ENCODE data around the gene IGF2R. TPM values are rescaled to one million over a fixed set of nuclear protein-coding genes. Genes with fewer than 3 reads are reported as not detected.
A peak's percentile ranks its signal among the peaks of the same experiment; 100 is the strongest.

The IGF2R gene
- total and polyA plus RNA-seq, 2 of the 13 experiments (the other 11 are each of a cell fraction or from before 2014, with no cell fraction given) = 38.3 to 70.0 TPM

DNA sequence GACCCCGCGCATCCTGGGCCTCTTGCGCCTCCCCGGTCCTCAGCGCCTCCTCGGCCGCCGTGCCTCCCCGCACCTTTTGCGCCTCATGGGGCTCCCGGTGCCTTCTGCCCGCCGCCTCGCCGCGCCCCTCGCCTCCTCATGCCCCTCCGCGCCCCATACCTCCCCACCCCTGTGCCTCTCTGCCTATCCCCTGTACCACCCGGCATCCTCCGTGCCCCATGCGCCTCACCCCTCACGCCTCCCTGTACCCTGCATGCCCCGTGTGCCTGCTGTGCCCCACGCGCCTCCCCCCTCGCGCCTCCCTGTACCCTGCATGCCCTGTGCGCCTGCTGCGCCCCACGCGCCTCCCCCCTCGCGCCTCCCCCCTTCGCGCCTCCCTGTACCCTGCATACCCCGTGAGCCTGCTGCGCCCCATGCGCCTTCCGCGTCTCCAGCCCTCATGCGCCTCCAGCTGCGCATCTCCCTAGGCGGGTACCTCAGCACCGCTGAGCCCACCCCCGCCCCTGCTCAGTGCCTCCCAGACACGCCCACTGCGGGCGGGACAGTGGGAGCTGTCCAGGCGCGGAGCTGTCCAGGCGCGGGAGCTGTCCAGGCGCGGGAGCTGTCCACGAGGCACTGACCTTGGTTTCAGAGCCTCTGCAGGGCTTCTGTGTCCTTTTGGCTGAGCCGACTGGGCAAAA, 37.1 kb downstream of the IGF2R start (continued):
- TF ChIP-seq RBM22 (optimal IDR thresholded peaks at IDR 0.05; ENCODE audit: low read length) = peak; percentile 39
- TF ChIP-seq, protein P1, sequence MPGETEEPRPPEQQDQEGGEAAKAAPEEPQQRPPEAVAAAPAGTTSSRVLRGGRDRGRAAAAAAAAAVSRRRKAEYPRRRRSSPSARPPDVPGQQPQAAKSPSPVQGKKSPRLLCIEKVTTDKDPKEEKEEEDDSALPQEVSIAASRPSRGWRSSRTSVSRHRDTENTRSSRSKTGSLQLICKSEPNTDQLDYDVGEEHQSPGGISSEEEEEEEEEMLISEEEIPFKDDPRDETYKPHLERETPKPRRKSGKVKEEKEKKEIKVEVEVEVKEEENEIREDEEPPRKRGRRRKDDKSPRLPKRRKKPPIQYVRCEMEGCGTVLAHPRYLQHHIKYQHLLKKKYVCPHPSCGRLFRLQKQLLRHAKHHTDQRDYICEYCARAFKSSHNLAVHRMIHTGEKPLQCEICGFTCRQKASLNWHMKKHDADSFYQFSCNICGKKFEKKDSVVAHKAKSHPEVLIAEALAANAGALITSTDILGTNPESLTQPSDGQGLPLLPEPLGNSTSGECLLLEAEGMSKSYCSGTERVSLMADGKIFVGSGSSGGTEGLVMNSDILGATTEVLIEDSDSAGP (CRISPR knock-in tag; IDR thresholded peaks at IDR 0.05; ENCODE audit: borderline replicate concordance) = no peak; the same call in 1 of the 2 replicates
- no peak for TF ChIP-seq ETV6 (CRISPR knock-in tag; conservative IDR thresholded peaks at IDR 0.05)
- TF ChIP-seq, protein P2, sequence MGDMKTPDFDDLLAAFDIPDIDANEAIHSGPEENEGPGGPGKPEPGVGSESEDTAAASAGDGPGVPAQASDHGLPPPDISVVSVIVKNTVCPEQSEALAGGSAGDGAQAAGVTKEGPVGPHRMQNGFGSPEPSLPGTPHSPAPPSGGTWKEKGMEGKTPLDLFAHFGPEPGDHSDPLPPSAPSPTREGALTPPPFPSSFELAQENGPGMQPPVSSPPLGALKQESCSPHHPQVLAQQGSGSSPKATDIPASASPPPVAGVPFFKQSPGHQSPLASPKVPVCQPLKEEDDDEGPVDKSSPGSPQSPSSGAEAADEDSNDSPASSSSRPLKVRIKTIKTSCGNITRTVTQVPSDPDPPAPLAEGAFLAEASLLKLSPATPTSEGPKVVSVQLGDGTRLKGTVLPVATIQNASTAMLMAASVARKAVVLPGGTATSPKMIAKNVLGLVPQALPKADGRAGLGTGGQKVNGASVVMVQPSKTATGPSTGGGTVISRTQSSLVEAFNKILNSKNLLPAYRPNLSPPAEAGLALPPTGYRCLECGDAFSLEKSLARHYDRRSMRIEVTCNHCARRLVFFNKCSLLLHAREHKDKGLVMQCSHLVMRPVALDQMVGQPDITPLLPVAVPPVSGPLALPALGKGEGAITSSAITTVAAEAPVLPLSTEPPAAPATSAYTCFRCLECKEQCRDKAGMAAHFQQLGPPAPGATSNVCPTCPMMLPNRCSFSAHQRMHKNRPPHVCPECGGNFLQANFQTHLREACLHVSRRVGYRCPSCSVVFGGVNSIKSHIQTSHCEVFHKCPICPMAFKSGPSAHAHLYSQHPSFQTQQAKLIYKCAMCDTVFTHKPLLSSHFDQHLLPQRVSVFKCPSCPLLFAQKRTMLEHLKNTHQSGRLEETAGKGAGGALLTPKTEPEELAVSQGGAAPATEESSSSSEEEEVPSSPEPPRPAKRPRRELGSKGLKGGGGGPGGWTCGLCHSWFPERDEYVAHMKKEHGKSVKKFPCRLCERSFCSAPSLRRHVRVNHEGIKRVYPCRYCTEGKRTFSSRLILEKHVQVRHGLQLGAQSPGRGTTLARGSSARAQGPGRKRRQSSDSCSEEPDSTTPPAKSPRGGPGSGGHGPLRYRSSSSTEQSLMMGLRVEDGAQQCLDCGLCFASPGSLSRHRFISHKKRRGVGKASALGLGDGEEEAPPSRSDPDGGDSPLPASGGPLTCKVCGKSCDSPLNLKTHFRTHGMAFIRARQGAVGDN (CRISPR knock-in tag; IDR thresholded peaks at IDR 0.05) = 0 out of 2 replicates have a peak, but pooled peaks have one; percentile 13

DNA sequence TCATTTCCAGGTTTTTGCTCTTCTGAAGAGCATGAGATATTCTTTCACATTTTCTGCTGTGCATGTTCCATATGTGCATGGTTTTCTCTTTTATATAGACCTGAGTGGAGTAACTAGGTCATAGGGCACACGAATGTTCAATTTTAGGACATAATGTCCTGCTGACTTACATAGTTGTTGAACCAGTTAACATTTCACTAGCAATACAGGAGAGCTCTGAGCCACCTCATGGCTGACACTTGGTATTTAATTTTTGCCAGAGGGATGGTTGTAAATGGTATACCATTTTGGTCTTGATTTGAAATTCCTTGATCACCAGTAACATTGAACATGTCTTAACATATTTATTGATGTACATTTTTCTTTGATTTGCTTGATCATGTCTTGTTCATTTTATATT, 38.3 kb downstream of the IGF2R start:
- DNase-seq (ENCODE audit: low spot score) = no peak
- H3K79me2 ChIP-seq (ENCODE audit: insufficient read depth, low read length) = peaks cover 55% of the 10 kb centered on the region
- no peak overlapping the region for H2AFZ ChIP-seq (ENCODE audit: low read length)
- no peaks in the 10 kb centered on the region for H3K27me3 ChIP-seq (ENCODE audit: control insufficient read depth in 1 of 2, insufficient read depth in 2 of 2, low read length in 2 of 2)
- ChIA-PET CTCF (ENCODE audit: low intra/inter-chr PET ratio, low total read pairs) (no interaction called here), POLR2A (no interaction called here)
- no peak overlapping the region for H3K9ac ChIP-seq (ENCODE audit: insufficient read depth, low read depth, low read length)
- no peak overlapping the region for H3K4me3 ChIP-seq (replicated peaks in 1 of 3; ENCODE audit: insufficient read depth in 1 of 3, low read depth in 2 of 3, low read length in 3 of 3)
- peaks cover 12 to 37% of the 10 kb centered on the region in 2 experiments; a peak in 4 of 5 replicates for H3K36me3 ChIP-seq (replicated peaks in 1 of 2; ENCODE audit: control insufficient read depth in 1 of 2, insufficient read depth in 2 of 2, low read length in 2 of 2)
- H3K4me2 ChIP-seq (ENCODE audit: low read depth, low read length) = no peak overlapping the region
- no peaks in the 10 kb centered on the region for H3K4me1 ChIP-seq (ENCODE audit: insufficient read depth, low read length)
- intact Hi-C loops (cut with micrococcal nuclease; ENCODE audit: unreplicated experiment) = no loop called here
- no peak for ATAC-seq
- no peak overlapping the region for H3K27ac ChIP-seq (ENCODE audit: extremely low read length, insufficient read depth, low read length)
- no peaks in the 10 kb centered on the region for H3K9me3 ChIP-seq (ENCODE audit: low read length)
- H4K20me1 ChIP-seq (ENCODE audit: insufficient read depth, low read length) = peaks cover 28% of the 10 kb centered on the region
- FAIRE-seq = no peak
- 100% methylated on average over 1 of the region's 1 CpG for WGBS (ENCODE audit: low lambda C conversion rate)
- no TSS peak for BruUV-seq (replicated peaks)
- in situ Hi-C loops (cut with HindIII; ENCODE audit: extremely low pct_ligation_motif_present, low pct_unique_long_range_greater_than_20kb) = no loop called here
- no peak for TF ChIP-seq TSC22D2 (CRISPR knock-in tag; IDR thresholded peaks at IDR 0.05; ENCODE audit: borderline replicate concordance)
- TF ChIP-seq PPARG (CRISPR knock-in tag; conservative IDR thresholded peaks at IDR 0.05) = 0 out of 2 replicates have a peak, but pooled peaks have one; percentile 25

Measured in HepG2 (cell line).